Ovary (tissue), 3 donors: ENCODE measurements around the gene BRAT1.

ENCODE experiments used
- CTCF ChIP-seq, 3 donors: fragments of 450-650 bp in 2 of 3; fragments of 200-600 bp in 1 of 3; IDR thresholded peaks; one replicate each; pipeline versions ENCODE4 v1.5.1 to v1.8.0; 2016 to 2022; ENCODE audit warnings: antibody characterized with exemption in 3 of 3, mild to moderate bottlenecking in 1 of 3
- EP300 ChIP-seq: sonication (generic); formaldehyde crosslinking; IDR thresholded peaks from one replicate; pipeline ENCODE4 v1.6.1; 2017; ENCODE audit warnings: antibody characterized with exemption
- donor health status: DM: no; HTN: no; CAD: no.

GRCh38 chr7:2575733-2576340 is 20.5 kb upstream of the BRAT1 start:
- TF ChIP-seq CTCF (IDR thresholded peaks at IDR 0.05) (no peak), EP300 (no peak)
